Neural cell (in vitro differentiated cells): ENCODE results near the gene ANKRD29. TPM values are rescaled to one million over a fixed set of nuclear protein-coding genes. Genes with fewer than 3 reads are reported as not detected.

Experiments used
- H2AFZ ChIP-seq: fragments of 200-600, 300-800 bp; sonication (generic), shearing (Covaris generic); 2 replicates; pipeline ENCODE4 v1.6.0; 2014; ENCODE audit warnings: low read depth, mild to moderate bottlenecking, antibody characterized with exemption, low read length, moderate library complexity
- H3F3A ChIP-seq: fragments of 200-600 bp; shearing (Covaris generic); 2 replicates; pipeline ENCODE4 v1.6.1; 2016; ENCODE audit warnings: mild to moderate bottlenecking, moderate library complexity, mixed read lengths, antibody characterized with exemption, low read length; ENCODE audit not compliant: insufficient read depth, poor library complexity, severe bottlenecking
- H3K27ac ChIP-seq: fragments of 200-600, 300-800 bp; sonication (generic), shearing (Covaris generic); 2 replicates; pipeline ENCODE4 v1.5.1; 2014; ENCODE audit warnings: mild to moderate bottlenecking, low read length, moderate library complexity
- H3K27me3 ChIP-seq: fragments of 300-800, 200-600 bp; sonication (generic), shearing (Covaris generic); 2 replicates; pipeline ENCODE4 v1.6.0; 2014; ENCODE audit warnings: mild to moderate bottlenecking, low read depth, low read length, moderate library complexity; ENCODE audit not compliant: insufficient read depth
- H3K36me3 ChIP-seq: fragments of 300-800, 200-600 bp; sonication (generic), shearing (Covaris generic); 2 replicates; pipeline ENCODE4 v1.5.1; 2014; ENCODE audit warnings: mild to moderate bottlenecking, antibody characterized with exemption, low read length, moderate library complexity; ENCODE audit not compliant: insufficient read depth
- H3K4me2 ChIP-seq: fragments of 300-800, 200-600 bp; sonication (generic), shearing (Covaris generic); 2 replicates; pipeline ENCODE4 v1.6.0; 2014; ENCODE audit warnings: mild to moderate bottlenecking, low read length
- H3K4me3 ChIP-seq: fragments of 300-800, 200-600 bp; sonication (generic), shearing (Covaris generic); 2 replicates; pipeline ENCODE4 v1.5.1; 2014; ENCODE audit warnings: mild to moderate bottlenecking, low read length, moderate library complexity
- H3K79me2 ChIP-seq: fragments of 200-600 bp; shearing (Covaris generic); replicated peaks from 2 replicates; pipeline ENCODE4 v1.6.0; 2014; ENCODE audit warnings: mild to moderate bottlenecking, low read length, moderate library complexity; ENCODE audit not compliant: insufficient read depth
- H3K9ac ChIP-seq: fragments of 300-800, 200-600 bp; sonication (generic), shearing (Covaris generic); 2 replicates; pipeline ENCODE4 v1.6.1; 2016; ENCODE audit warnings: mild to moderate bottlenecking, low read length, mixed read lengths
- H3K9me2 ChIP-seq: fragments of 200-600 bp; shearing (Covaris generic); 2 replicates; pipeline ENCODE4 v1.6.1; 2016; ENCODE audit warnings: mild to moderate bottlenecking, low read length, mixed read lengths; ENCODE audit not compliant: insufficient read depth
- H3K9me3 ChIP-seq: fragments of 200-600, 300-800 bp; sonication (generic), shearing (Covaris generic); 2 replicates; pipeline ENCODE4 v1.6.1; 2016; ENCODE audit warnings: mild to moderate bottlenecking, mixed run types, low read length, moderate library complexity, mixed read lengths
- H4K20me1 ChIP-seq: fragments of 200-600 bp; shearing (Covaris generic); 2 replicates; pipeline ENCODE4 v1.6.1; 2016; ENCODE audit warnings: mild to moderate bottlenecking, mixed run types; ENCODE audit not compliant: insufficient read depth
- EP300 ChIP-seq: fragments of 450-650 bp; conservative IDR thresholded peaks from 2 replicates; pipeline ENCODE4 v1.6.1; 2014; ENCODE audit warnings: antibody characterized with exemption, mild to moderate bottlenecking, moderate library complexity; ENCODE audit not compliant: poor library complexity, severe bottlenecking
- EZH2 ChIP-seq: fragments of 200-600, 300-800 bp; shearing (Covaris generic), sonication (generic); IDR thresholded peaks from 2 replicates; pipeline ENCODE4 v1.6.1; 2014; ENCODE audit warnings: antibody characterized with exemption, low read length, borderline replicate concordance, mild to moderate bottlenecking; ENCODE audit not compliant: insufficient read depth, poor library complexity, severe bottlenecking
- MXI1 ChIP-seq: fragments of 450-650 bp; conservative IDR thresholded peaks from 2 replicates; pipeline ENCODE4 v1.6.1; 2014; ENCODE audit warnings: antibody characterized with exemption, mild to moderate bottlenecking; ENCODE audit not compliant: poor library complexity, severe bottlenecking
- POLR2AphosphoS5 ChIP-seq: IDR thresholded peaks from 2 replicates; pipeline ENCODE4 v1.6.1; 2012
- RAD21 ChIP-seq: fragments of 450-650 bp; conservative IDR thresholded peaks from 2 replicates; pipeline ENCODE4 v1.6.1; 2014; ENCODE audit warnings: antibody characterized with exemption, mild to moderate bottlenecking, moderate library complexity
- SMC3 ChIP-seq: fragments of 450-650 bp; conservative IDR thresholded peaks from 2 replicates; pipeline ENCODE4 v1.6.1; 2014; ENCODE audit warnings: antibody characterized with exemption, mild to moderate bottlenecking, moderate library complexity; ENCODE audit not compliant: poor library complexity
- TAF1 ChIP-seq: IDR thresholded peaks from 2 replicates; pipeline ENCODE4 v1.6.1; 2012; ENCODE audit warnings: low read depth
- polyA plus RNA-seq: library from polyadenylated mRNA; depleted of rRNA; stranded (reverse); fragments of >200 nt; gene quantifications from 2 replicates; pipeline ENCODE4 v1.2.3, GENCODE V29; 2014
- TF ChIP-seq, protein P1 (sequence below): fragments of 450-650 bp; IDR thresholded peaks from 2 replicates; pipeline ENCODE4 v1.5.1; 2014; ENCODE audit warnings: antibody characterized with exemption, mild to moderate bottlenecking, moderate library complexity; ENCODE audit not compliant: poor library complexity, severe bottlenecking
- TF ChIP-seq, protein P2 (sequence below): IDR thresholded peaks from 2 replicates; pipeline ENCODE4 v1.6.1; 2012; ENCODE audit warnings: borderline replicate concordance

Gene ANKRD29
- polyA plus RNA-seq, 1 donor from 2014 or later, result 4.9 TPM

DNA sequence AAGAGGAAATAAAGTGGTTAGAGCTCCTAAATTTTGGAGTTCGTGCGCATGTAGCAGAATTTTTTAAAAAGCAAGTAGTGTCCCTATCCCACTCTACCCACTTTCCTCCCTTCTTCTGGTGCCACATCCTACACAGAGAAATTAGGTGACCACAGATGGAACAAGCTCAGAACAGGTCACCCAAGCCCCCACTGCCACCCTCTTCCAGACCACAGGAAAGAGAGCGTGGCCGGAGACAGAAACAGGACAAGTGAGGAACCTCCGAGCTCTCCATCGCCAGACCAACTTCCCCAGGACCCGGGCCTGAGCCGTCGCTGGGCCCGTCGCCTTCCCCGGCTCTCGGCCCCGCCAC lies 76.8 kb downstream of the ANKRD29 start:
- Histone ChIP-seq H3K9me2 (no peaks in the 10 kb centered on the region), H3F3A (no peaks in the 10 kb centered on the region), H3K4me2 (peak overlapping the region; percentile 63), H3K27ac (peak overlapping the region; percentile 85), H2AFZ (peak overlapping the region; percentile 91), H3K27me3 (no peaks in the 10 kb centered on the region), H3K4me3 (peak overlapping the region; percentile 85), H4K20me1 (no peaks in the 10 kb centered on the region), H3K9me3 (no peaks in the 10 kb centered on the region), H3K36me3 (no peaks in the 10 kb centered on the region), H3K79me2 (peaks cover 24% of the 10 kb centered on the region), H3K9ac (peak overlapping the region; percentile 91)
- TF ChIP-seq TAF1 (no peak), POLR2AphosphoS5 (no peak), MXI1 (no peak), SMC3 (no peak), EZH2 (no peak), RAD21 (no peak), EP300 (no peak)
- TF ChIP-seq, protein P1, sequence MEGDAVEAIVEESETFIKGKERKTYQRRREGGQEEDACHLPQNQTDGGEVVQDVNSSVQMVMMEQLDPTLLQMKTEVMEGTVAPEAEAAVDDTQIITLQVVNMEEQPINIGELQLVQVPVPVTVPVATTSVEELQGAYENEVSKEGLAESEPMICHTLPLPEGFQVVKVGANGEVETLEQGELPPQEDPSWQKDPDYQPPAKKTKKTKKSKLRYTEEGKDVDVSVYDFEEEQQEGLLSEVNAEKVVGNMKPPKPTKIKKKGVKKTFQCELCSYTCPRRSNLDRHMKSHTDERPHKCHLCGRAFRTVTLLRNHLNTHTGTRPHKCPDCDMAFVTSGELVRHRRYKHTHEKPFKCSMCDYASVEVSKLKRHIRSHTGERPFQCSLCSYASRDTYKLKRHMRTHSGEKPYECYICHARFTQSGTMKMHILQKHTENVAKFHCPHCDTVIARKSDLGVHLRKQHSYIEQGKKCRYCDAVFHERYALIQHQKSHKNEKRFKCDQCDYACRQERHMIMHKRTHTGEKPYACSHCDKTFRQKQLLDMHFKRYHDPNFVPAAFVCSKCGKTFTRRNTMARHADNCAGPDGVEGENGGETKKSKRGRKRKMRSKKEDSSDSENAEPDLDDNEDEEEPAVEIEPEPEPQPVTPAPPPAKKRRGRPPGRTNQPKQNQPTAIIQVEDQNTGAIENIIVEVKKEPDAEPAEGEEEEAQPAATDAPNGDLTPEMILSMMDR, result no peak
- TF ChIP-seq, protein P2, sequence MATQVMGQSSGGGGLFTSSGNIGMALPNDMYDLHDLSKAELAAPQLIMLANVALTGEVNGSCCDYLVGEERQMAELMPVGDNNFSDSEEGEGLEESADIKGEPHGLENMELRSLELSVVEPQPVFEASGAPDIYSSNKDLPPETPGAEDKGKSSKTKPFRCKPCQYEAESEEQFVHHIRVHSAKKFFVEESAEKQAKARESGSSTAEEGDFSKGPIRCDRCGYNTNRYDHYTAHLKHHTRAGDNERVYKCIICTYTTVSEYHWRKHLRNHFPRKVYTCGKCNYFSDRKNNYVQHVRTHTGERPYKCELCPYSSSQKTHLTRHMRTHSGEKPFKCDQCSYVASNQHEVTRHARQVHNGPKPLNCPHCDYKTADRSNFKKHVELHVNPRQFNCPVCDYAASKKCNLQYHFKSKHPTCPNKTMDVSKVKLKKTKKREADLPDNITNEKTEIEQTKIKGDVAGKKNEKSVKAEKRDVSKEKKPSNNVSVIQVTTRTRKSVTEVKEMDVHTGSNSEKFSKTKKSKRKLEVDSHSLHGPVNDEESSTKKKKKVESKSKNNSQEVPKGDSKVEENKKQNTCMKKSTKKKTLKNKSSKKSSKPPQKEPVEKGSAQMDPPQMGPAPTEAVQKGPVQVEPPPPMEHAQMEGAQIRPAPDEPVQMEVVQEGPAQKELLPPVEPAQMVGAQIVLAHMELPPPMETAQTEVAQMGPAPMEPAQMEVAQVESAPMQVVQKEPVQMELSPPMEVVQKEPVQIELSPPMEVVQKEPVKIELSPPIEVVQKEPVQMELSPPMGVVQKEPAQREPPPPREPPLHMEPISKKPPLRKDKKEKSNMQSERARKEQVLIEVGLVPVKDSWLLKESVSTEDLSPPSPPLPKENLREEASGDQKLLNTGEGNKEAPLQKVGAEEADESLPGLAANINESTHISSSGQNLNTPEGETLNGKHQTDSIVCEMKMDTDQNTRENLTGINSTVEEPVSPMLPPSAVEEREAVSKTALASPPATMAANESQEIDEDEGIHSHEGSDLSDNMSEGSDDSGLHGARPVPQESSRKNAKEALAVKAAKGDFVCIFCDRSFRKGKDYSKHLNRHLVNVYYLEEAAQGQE, result no peak

DNA sequence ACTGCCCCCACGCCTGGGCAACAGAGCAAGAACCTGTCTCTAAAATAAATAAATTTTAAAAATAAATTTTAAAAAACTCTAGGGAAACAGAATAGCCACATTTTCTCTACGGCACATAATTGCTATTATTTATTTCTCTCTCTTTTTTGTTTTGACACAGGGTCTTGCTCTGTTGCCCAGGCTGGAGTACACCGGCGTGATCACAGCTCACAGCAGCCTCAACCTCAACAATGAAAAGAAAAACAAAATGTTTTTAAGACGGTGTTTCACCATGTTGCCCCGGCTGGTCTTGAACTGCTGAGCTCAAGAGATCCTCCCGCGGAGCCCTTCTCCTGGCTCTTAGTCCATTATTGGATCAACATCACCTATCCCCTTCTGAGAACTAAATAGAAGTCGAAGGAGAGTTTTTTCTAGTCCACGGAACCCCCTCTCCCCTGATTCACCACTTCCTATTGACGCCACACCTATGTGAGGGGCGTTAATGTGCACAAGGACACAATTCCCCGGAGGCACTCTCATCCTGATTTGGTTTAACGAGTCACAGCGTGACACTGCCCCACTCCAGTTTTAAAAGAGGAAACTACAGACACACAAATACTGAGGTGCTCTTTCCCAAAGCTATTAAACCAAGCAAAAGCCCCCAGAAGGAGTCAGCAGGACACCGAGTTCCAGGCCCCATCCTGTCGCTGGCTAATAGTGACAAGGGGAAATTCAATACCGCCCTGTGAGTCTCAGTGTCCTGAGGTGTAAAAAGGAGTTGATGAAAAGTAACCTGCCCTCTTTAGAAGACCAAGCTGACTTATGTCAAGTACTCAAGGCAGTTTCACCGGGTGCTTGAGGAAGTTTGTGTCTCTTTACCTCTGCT lies 77.5 kb downstream of the ANKRD29 start:
- Histone ChIP-seq H4K20me1 (no peaks in the 10 kb centered on the region), H3K9me2 (no peaks in the 10 kb centered on the region), H3K79me2 (peaks cover 24% of the 10 kb centered on the region)

More for the DNA sequence above, 77.5 kb downstream of the ANKRD29 start:
- no peaks in the 10 kb centered on the region for H3K9me3 ChIP-seq
- peak overlapping the region; percentile 63 for H3K4me2 ChIP-seq
- no peaks in the 10 kb centered on the region for H3F3A ChIP-seq
- peak overlapping the region; percentile 91 for H3K9ac ChIP-seq
- TF ChIP-seq SMC3 (no peak), EZH2 (no peak), MXI1 (no peak), RAD21 (no peak), TAF1 (no peak), POLR2AphosphoS5 (no peak), EP300 (no peak)
- TF ChIP-seq, protein P1, result no peak
- TF ChIP-seq, protein P2, result no peak
- H3K27me3 ChIP-seq, result no peaks in the 10 kb centered on the region
- H3K4me3 ChIP-seq, result peak overlapping the region; percentile 85
- H3K27ac ChIP-seq, result peak overlapping the region; percentile 85
- H3K36me3 ChIP-seq, result no peaks in the 10 kb centered on the region
- peak overlapping the region; percentile 91 for H2AFZ ChIP-seq
